ENCODE data around the gene ZNF791. TPM values are rescaled to one million over a fixed set of nuclear protein-coding genes. Genes with fewer than 3 reads are reported as not detected.

ZNF791 gene
- total and polyA plus RNA-seq, 8 donors, result 18.0 to 23.8 (median 21.9) TPM

DNA sequence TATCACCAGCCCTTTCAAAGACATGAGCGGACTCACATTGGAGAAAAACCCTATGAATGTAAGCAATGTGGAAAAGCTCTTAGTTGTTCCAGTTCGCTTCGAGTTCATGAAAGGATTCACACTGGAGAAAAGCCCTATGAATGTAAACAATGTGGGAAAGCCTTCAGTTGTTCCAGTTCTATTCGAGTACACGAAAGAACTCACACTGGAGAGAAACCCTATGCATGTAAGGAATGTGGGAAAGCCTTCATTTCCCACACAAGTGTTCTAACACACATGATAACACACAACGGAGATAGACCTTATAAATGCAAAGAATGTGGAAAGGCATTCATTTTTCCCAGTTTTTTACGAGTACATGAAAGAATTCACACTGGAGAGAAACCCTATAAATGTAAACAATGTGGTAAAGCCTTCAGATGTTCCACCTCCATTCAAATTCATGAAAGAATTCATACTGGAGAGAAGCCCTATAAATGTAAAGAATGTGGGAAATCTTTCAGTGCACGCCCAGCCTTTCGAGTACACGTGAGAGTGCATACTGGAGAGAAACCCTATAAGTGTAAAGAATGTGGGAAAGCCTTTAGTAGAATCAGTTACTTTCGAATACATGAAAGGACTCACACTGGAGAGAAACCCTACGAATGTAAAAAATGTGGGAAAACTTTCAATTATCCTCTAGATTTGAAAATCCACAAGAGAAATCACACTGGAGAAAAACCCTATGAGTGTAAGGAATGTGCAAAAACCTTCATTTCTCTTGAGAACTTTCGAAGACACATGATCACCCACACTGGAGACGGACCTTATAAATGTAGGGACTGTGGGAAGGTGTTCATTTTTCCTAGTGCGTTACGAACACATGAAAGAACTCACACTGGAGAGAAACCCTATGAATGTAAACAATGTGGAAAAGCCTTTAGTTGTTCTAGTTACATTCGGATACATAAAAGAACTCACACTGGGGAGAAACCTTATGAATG, 17.6 kb downstream of the ZNF791 start:
- Histone ChIP-seq H3K4me3 (no peak overlapping the region), H3K36me3 (peaks cover 19 to 92% of the 10 kb centered on the region in 2 donors)
- intact Hi-C loops (cut with DNase I), result no loop called here

DNA sequence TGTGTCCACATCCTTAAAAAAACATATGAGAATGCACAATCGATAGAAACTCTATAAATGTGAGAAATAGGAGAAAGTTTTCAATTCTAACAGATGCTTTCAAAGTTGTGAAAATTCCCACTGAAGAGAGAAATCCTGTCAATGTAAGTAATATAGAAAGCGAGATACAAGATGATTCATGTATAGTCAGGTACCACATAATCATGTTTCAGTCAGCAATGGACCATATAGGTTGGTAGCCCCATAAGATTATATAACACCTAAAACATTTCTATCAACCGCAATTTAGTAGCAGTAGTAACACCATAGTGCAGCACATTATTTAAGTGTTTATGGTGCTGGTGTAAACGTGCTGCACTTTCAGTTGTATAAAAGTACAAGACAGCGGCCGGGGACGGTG, 18.5 kb downstream of the ZNF791 start:
- intact Hi-C loops (cut with DNase I), result no loop called here
- H3K9me3 ChIP-seq, result peaks cover 0 to 26% of the 10 kb centered on the region in 2 donors
- ATAC-seq, result no peak
- no peak for TF ChIP-seq CTCF (IDR thresholded peaks at IDR 0.05)
- DNase-seq, result no peak
- H3K4me3 ChIP-seq, result no peak overlapping the region
- no peak overlapping the region for H3K27ac ChIP-seq
- H3K27me3 ChIP-seq, result no peaks in the 10 kb centered on the region
- peaks cover 19 to 87% of the 10 kb centered on the region in 2 donors for H3K36me3 ChIP-seq
- no peaks in the 10 kb centered on the region for H3K4me1 ChIP-seq

More for the DNA sequence above, 17.6 kb downstream of the ZNF791 start:
- H3K4me1 ChIP-seq, result no peaks in the 10 kb centered on the region
- peaks cover 0 to 26% of the 10 kb centered on the region in 2 donors for H3K9me3 ChIP-seq
- no peak for ATAC-seq
- no peak for TF ChIP-seq CTCF (IDR thresholded peaks at IDR 0.05)
- no peak overlapping the region for H3K27ac ChIP-seq
- DNase-seq, result no peak
- no peaks in the 10 kb centered on the region for H3K27me3 ChIP-seq

- no peak overlapping the region for H3K27ac ChIP-seq
- no peak overlapping the region for H3K4me3 ChIP-seq
- no peak for TF ChIP-seq CTCF (IDR thresholded peaks at IDR 0.05)
- peaks cover 3 to 12% of the 10 kb centered on the region in 2 donors for H3K4me1 ChIP-seq
- H3K27me3 ChIP-seq, result no peaks in the 10 kb centered on the region
- ATAC-seq, result no peak
- DNase-seq, result peak in 1 of 4 donors; percentile 31
- H3K36me3 ChIP-seq, result peaks cover 0 to 14% of the 10 kb centered on the region in 2 donors
- intact Hi-C loops (cut with DNase I), result no loop called here
- H3K9me3 ChIP-seq, result no peaks in the 10 kb centered on the region
These were observed 25.9 kb downstream of the ZNF791 start for GRCh38 chr19:12636631-12637030.

DNA sequence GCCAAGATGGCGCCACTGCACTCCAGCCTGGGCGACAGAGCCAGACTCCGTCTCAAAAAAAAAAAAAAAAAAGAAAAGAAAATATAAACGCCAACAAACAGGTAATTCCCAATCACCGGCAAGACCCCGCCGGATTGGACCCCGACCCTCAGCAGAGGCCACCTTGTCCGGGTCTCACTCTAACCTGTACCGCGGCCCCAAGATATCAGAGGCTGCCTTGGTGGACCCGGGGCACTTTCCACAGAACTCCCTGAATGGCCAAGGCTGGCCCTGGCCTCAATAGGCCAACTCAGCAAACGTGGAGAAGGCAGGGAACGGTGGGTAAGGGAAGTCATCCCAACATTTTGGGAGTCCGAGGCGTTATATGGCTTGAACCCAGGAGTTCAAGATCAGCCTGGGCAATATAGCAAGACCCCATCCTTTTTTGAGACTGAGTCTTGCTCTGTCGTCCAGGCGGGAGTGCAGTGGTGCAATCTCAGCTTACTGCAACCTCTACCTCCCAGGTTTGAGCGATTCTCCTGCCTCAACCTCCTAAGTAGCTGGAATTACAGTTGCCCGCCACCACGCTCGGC, 28.0 kb downstream of the ZNF791 start:
- H3K4me1 ChIP-seq, result peaks cover 3 to 12% of the 10 kb centered on the region in 2 donors
- TF ChIP-seq CTCF (IDR thresholded peaks at IDR 0.05), result no peak
- intact Hi-C loops (cut with DNase I), result no loop called here
- peaks cover 0 to 5% of the 10 kb centered on the region in 2 donors for H3K36me3 ChIP-seq
- DNase-seq (peak in 1 of 4 donors; percentile 55), ATAC-seq (no peak)
- no peaks in the 10 kb centered on the region for H3K9me3 ChIP-seq
- H3K27me3 ChIP-seq, result no peaks in the 10 kb centered on the region
- H3K27ac ChIP-seq, result no peak overlapping the region
- H3K4me3 ChIP-seq, result no peak overlapping the region
